AG04450 (cell line): ENCODE measurements around the gene ZNF799. TPM values are rescaled to one million over a fixed set of nuclear protein-coding genes. Genes with fewer than 3 reads are reported as not detected.

Experiments used
- CTCF ChIA-PET: fragments of 300-600, 350-600 bp; formaldehyde crosslinking; extraction: SDS; loops from one replicate; lab custom pipeline; 2022; ENCODE audit warnings: antibody characterized with exemption, inconsistent platforms; lab: Charles Lee
- POLR2A ChIA-PET: fragments of 350-600 bp; formaldehyde crosslinking; extraction: SDS; loops from one replicate; lab custom pipeline; 2021; ENCODE audit warnings: antibody characterized with exemption, inconsistent platforms; lab: Yijun Ruan, JAX
- DNase-seq: peaks from one replicate; pipeline ENCODE4 v3.0.0-alpha.2; 2011; ENCODE audit warnings: low read depth, low spot score
- H3K27ac ChIP-seq: one replicate; pipeline ENCODE4 v1.5.1; 2012; ENCODE audit warnings: low read depth, low read length, control low read depth
- H3K27me3 ChIP-seq: one replicate; pipeline ENCODE4 v1.6.0; 2012; ENCODE audit warnings: low read length; ENCODE audit not compliant: control insufficient read depth, insufficient read depth
- H3K4me3 ChIP-seq: 2 replicates; pipeline ENCODE4 v1.5.1; 2011; ENCODE audit warnings: mild to moderate bottlenecking, low read depth, low read length, control low read depth
- H3K9me3 ChIP-seq: 2 replicates; pipeline ENCODE4 v1.5.1; 2012; ENCODE audit warnings: low read length; ENCODE audit not compliant: control insufficient read depth, insufficient read depth
- polyA plus RNA-seq: library from polyadenylated mRNA; depleted of rRNA; stranded (reverse); fragments of >200 nt; gene quantifications from 2 replicates; pipeline ENCODE4 v1.2.3, GENCODE V29; 2011
- TF ChIP-seq, protein P1 (sequence below): IDR thresholded peaks from 2 replicates; pipeline ENCODE4 v1.5.1; 2011; ENCODE audit warnings: low read depth, low read length, control low read depth, inconsistent platforms

ZNF799 gene
- polyA plus RNA-seq, 1 experiment: 1.2 TPM

DNA sequence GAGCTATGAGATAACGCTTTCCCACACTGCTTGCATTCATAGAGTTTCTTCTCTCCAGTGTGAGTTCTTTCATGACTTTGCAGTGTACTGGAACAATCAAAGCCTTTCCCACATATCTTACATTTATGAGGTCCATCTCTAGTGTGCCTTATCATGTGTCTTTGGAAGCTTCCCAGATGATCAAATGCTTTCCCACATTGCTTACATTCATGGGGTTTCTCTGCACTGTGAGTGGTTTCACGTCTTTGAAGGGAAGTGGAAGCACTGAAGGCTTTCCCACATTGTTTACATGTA is 20.7 kb downstream of the ZNF799 start:
- no peak overlapping the region for H3K27ac ChIP-seq

GRCh38 chr19:12379732-12380443 is 21.2 kb downstream of the ZNF799 start:
- no peak overlapping the region for H3K27ac ChIP-seq
- peaks cover 35% of the 10 kb centered on the region for H3K9me3 ChIP-seq
- H3K4me3 ChIP-seq: no peak overlapping the region
- H3K27me3 ChIP-seq: no peaks in the 10 kb centered on the region
- TF ChIP-seq, protein P1, sequence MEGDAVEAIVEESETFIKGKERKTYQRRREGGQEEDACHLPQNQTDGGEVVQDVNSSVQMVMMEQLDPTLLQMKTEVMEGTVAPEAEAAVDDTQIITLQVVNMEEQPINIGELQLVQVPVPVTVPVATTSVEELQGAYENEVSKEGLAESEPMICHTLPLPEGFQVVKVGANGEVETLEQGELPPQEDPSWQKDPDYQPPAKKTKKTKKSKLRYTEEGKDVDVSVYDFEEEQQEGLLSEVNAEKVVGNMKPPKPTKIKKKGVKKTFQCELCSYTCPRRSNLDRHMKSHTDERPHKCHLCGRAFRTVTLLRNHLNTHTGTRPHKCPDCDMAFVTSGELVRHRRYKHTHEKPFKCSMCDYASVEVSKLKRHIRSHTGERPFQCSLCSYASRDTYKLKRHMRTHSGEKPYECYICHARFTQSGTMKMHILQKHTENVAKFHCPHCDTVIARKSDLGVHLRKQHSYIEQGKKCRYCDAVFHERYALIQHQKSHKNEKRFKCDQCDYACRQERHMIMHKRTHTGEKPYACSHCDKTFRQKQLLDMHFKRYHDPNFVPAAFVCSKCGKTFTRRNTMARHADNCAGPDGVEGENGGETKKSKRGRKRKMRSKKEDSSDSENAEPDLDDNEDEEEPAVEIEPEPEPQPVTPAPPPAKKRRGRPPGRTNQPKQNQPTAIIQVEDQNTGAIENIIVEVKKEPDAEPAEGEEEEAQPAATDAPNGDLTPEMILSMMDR: no peak
- ChIA-PET POLR2A (no interaction called here), CTCF (no interaction called here)
- DNase-seq: no peak

More for the DNA sequence above, 20.7 kb downstream of the ZNF799 start:
- peaks cover 35% of the 10 kb centered on the region for H3K9me3 ChIP-seq
- TF ChIP-seq, protein P1: no peak
- POLR2A ChIA-PET: no interaction called here
- H3K4me3 ChIP-seq: no peak overlapping the region
- no peaks in the 10 kb centered on the region for H3K27me3 ChIP-seq
- CTCF ChIA-PET: no interaction called here
- no peak for DNase-seq

- DNase-seq: no peak
- TF ChIP-seq, protein P1: no peak
- Histone ChIP-seq H3K9me3 (peaks cover 15% of the 10 kb centered on the region), H3K27me3 (no peaks in the 10 kb centered on the region), H3K27ac (no peak overlapping the region), H3K4me3 (no peak overlapping the region)
- POLR2A ChIA-PET: no interaction called here
- CTCF ChIA-PET: interaction anchor here (0.9 kb wide), 1 partner anchor 9 kb away, joined by 3 read pairs; the partner anchor contains the start of gene ZNF442
Measured at GRCh38 chr19:12374026-12374425, 27.0 kb downstream of the ZNF799 start.

DNA sequence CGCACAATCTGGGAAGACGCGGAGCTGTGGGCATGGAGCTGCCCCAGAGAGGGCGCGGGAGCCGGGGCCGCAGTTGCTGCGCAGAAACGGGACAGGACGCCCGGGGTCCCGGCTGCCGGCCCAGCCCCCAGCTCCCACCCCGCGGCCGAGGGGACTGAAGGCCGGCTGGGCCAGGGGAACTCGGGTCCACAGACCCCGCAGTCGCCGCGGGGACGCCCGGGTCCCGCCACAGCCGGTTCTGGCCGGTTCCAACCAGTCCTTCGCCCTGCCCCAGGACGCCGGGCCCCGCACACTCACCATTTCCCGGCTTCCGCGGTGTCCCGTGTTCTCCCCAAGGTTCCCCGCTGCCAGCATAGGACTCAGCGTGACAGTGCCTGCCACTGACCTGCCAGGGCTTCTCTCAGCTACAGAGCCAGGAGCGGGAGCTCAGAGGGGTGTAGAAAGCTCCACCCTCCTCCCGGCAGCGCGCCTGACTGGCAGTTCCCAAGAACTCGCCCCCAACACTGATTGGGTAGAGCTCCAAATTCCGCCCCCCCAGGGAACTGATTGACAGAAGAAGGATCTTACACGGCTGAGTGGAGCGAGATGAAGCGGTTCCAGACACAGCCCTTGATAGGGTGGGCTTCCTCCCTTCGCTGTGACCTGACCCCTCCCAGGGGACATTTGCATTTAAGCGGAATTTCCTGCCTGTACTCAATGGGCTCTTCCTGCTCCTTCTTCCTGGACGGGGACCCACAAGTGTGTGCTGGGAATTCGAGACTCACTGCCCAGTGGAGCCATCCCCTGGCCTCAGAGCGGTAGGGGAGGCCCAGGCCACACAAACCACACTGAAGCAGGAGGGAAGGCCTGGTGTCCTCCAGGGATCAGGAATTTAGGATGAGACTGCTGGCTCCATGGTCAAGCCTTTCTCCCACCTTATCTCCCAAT is 35.6 kb downstream of the ZNF799 start, which contains the start of gene ZNF442:
Gene ZNF442, minus strand, starts transcription at position 448 of the 927 bp plus-strand sequence. CDS start 2,052 bp downstream, outside the sequence.
- TF ChIP-seq, protein P1: peak; percentile 79
- H3K27me3 ChIP-seq: no peaks in the 10 kb centered on the region
- CTCF ChIA-PET: interaction anchor here (0.6 to 2.0 kb wide), 15 partner anchors 9 to 568 kb away, joined by 3 to 15 read pairs (median 4); partner anchors contain the start of genes ZNF20, ZNF563 and ZNF878
- H3K4me3 ChIP-seq: peak within 1 kb of the TSS; percentile 91
- no peak within 1 kb of the TSS for H3K27ac ChIP-seq
- peak; percentile 82 for DNase-seq
- H3K9me3 ChIP-seq: peaks cover 15% of the 10 kb centered on the region
- POLR2A ChIA-PET: interaction anchor here (0.6 to 1.4 kb wide), 9 partner anchors 32 to 313 kb away, joined by 3 to 11 read pairs (median 3); partner anchors contain the start of genes ZNF443, ZNF490, ZNF563 and ZNF564
